ENCODE measurements around the gene THAP10. TPM values are rescaled to one million over a fixed set of nuclear protein-coding genes. Genes with fewer than 3 reads are reported as not detected.

The THAP10 gene
- total RNA-seq, 1 donor from 2014 or later, result 1.5 TPM

DNA sequence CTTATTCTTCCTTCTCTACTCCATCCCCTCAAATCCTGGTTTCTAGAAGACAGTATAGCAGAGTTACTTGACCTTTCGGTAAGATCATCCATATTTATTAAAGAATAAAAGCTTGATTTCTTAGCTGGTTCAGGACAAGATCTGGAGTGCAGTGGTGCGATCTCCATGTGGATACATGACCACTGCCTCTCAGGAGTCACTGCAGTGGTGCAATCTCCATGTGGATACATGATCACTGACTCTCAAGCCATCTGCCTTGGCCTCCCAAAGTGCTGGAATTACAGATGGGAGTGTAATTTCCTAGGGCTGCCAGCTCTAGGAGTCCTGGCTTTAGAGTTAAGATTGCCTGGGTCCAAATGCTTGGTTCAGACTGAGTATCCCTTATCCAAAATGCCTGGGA lies 54.8 kb downstream of the THAP10 start:
- no peaks in the 10 kb centered on the region for H3K9me3 ChIP-seq
- ATAC-seq (no peak), DNase-seq (no peak)
- H3K4me1 ChIP-seq, result no peaks in the 10 kb centered on the region
- H3K27ac ChIP-seq, result no peak overlapping the region
- intact Hi-C loops (cut with DNase I), result no loop called here
- H3K27me3 ChIP-seq, result no peaks in the 10 kb centered on the region
- TF ChIP-seq, protein P1, sequence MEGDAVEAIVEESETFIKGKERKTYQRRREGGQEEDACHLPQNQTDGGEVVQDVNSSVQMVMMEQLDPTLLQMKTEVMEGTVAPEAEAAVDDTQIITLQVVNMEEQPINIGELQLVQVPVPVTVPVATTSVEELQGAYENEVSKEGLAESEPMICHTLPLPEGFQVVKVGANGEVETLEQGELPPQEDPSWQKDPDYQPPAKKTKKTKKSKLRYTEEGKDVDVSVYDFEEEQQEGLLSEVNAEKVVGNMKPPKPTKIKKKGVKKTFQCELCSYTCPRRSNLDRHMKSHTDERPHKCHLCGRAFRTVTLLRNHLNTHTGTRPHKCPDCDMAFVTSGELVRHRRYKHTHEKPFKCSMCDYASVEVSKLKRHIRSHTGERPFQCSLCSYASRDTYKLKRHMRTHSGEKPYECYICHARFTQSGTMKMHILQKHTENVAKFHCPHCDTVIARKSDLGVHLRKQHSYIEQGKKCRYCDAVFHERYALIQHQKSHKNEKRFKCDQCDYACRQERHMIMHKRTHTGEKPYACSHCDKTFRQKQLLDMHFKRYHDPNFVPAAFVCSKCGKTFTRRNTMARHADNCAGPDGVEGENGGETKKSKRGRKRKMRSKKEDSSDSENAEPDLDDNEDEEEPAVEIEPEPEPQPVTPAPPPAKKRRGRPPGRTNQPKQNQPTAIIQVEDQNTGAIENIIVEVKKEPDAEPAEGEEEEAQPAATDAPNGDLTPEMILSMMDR (IDR thresholded peaks at IDR 0.05), result no peak
- H3K36me3 ChIP-seq, result no peaks in the 10 kb centered on the region
- no peak overlapping the region for H3K4me3 ChIP-seq

DNA sequence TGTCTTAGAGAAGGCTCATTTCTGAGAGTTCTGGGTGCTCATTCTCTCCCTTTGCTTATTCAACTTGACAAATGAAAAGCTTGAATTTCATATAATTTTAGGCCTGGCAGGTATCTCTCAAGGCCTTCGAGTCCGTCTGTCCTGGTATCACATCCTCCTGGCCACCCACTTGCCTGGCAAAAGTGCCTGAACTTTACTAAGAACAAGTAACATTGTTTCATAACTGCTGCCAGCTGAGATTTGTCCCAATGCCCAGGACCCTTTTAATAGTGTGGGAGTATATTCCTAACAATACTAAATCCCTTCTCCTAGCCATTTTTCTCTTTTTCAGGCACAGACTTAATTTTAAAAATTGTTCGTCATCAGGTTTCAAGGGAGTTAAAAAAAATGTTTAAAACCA lies 56.4 kb downstream of the THAP10 start:
- DNase-seq, result no peak
- Histone ChIP-seq H3K9me3 (no peaks in the 10 kb centered on the region), H3K36me3 (no peaks in the 10 kb centered on the region), H3K27ac (no peak overlapping the region), H3K4me1 (no peaks in the 10 kb centered on the region), H3K27me3 (no peaks in the 10 kb centered on the region), H3K4me3 (no peak overlapping the region)
- TF ChIP-seq, protein P1 (IDR thresholded peaks at IDR 0.05), result no peak
- ATAC-seq, result no peak
- intact Hi-C loops (cut with DNase I), result no loop called here

DNA sequence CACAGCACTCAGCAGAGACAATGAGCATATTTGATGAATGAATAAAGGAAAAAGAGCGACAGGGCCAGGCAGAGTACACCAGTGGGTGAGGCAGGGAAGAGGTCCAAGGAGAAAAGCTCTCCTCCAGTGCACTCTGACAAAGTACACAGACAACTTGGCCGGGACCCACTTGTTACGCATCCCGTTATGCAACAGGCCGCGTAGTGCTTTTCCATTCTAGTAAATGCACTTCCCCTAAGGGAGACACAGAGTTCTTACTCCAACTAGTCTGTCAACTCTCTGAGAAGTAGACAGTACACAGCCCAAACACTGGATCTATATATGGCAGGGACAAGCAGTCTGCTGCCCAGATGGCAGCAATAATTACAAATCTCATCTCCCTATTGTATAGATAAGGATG lies 56.8 kb downstream of the THAP10 start:
- ATAC-seq (no peak), DNase-seq (no peak)
- intact Hi-C loops (cut with DNase I), result no loop called here
- TF ChIP-seq, protein P1 (IDR thresholded peaks at IDR 0.05), result no peak
- Histone ChIP-seq H3K27me3 (no peaks in the 10 kb centered on the region), H3K4me1 (no peaks in the 10 kb centered on the region), H3K36me3 (no peaks in the 10 kb centered on the region), H3K27ac (no peak overlapping the region), H3K9me3 (no peaks in the 10 kb centered on the region), H3K4me3 (no peak overlapping the region)

GRCh38 chr15:70834999-70835398 lies 57.2 kb downstream of the THAP10 start:
- ATAC-seq (no peak), DNase-seq (no peak)
- no peaks in the 10 kb centered on the region for H3K36me3 ChIP-seq
- TF ChIP-seq, protein P1 (IDR thresholded peaks at IDR 0.05), result no peak
- intact Hi-C loops (cut with DNase I), result no loop called here
- no peak overlapping the region for H3K27ac ChIP-seq
- H3K4me1 ChIP-seq, result no peaks in the 10 kb centered on the region
- no peaks in the 10 kb centered on the region for H3K9me3 ChIP-seq
- no peaks in the 10 kb centered on the region for H3K27me3 ChIP-seq
- H3K4me3 ChIP-seq, result no peak overlapping the region

DNA sequence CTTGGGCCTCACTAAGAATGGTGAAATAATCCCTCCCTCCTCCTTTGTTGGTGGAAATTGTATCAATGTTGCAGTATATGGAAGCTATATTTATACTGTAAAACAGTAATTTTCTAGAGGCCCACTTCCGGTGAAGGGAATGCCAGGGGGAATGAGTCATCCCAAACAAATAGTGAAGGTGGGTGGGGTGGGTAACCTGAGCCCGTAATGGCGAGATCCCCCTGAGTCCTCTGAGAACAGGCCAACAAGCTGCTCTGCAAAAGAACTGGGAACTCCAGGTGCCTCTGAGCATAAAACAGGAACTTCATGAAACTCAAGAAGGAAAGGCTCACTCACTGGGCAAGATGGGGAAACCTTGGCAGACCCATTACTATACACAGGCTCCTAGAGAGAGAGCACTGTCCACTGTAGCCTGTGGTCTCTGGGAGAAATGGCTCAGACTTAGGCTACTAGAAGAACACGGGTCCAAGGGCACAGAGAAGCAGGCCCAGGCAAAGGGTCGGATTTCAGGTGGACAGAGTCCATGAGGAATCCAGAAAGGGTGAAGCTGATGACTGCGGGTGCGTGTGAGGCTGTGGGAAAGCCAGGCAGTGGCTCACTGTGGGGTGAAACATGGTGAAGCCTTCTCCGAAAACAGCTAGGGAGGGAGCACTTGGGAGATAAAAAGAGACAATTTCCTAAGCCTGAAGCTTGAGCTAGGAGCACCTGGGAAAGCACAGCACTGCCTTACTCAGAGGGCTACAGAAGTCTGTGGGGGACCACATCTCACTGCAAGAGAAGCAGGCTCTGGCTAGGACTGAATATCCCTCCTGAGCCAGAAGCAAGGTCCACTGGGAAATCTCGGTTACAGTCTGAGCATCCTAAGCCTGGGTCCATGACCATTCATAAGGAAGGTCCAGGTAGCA lies 58.1 kb downstream of the THAP10 start:
- TF ChIP-seq, protein P1 (IDR thresholded peaks at IDR 0.05), result no peak
- DNase-seq, result no peak
- no peak overlapping the region for H3K27ac ChIP-seq
- no peak for ATAC-seq
- no peaks in the 10 kb centered on the region for H3K4me1 ChIP-seq
- intact Hi-C loops (cut with DNase I), result no loop called here
- H3K36me3 ChIP-seq, result no peaks in the 10 kb centered on the region
- no peaks in the 10 kb centered on the region for H3K27me3 ChIP-seq
- no peak overlapping the region for H3K4me3 ChIP-seq
- H3K9me3 ChIP-seq, result no peaks in the 10 kb centered on the region

Data from upper lobe of right lung (tissue), 1 donor.